ENCODE measurements around the gene SYTL1. TPM values are rescaled to one million over a fixed set of nuclear protein-coding genes. Genes with fewer than 3 reads are reported as not detected.

Gene SYTL1
- polyA plus RNA-seq, 1 of the 3 experiments (the other 2 are of a cell fraction) = 3.0 TPM

GRCh38 chr1:27361044-27361402 is 19.2 kb downstream of the SYTL1 start:
- H3K4me3 ChIP-seq (ENCODE audit: low read depth in 2 of 2, low read length in 1 of 2) = no peak overlapping the region
- no peak overlapping the region for H3K9ac ChIP-seq
- TF ChIP-seq SMC3 (IDR thresholded peaks at IDR 0.05; ENCODE audit: low read depth, low read length) = no peak
- TF ChIP-seq CTCF (IDR thresholded peaks at IDR 0.05) = no peak
- TF ChIP-seq EZH2phosphoT487 (IDR thresholded peaks at IDR 0.05; ENCODE audit: borderline replicate concordance, low read depth) = no peak
- no peak for TF ChIP-seq NRF1 (IDR thresholded peaks at IDR 0.05; ENCODE audit: low read depth, low read length)
- TF ChIP-seq MAX (IDR thresholded peaks at IDR 0.05; ENCODE audit: low read depth) = no peak
- no peaks in the 10 kb centered on the region for H3K27me3 ChIP-seq (ENCODE audit: insufficient read depth)
- no peaks in the 10 kb centered on the region for H3K9me3 ChIP-seq
- no peak overlapping the region for H2AFZ ChIP-seq (ENCODE audit: low read depth)
- ChIA-PET POLR2A (no interaction called here), CTCF (interaction anchor here (2.0 to 2.5 kb wide), 3 partner anchors 28 to 64 kb away, joined by 5 to 10 read pairs (median 9); partner anchors contain the start of gene GPR3)
- no peaks in the 10 kb centered on the region for H3K9me2 ChIP-seq
- no peak for DNase-seq
- peaks cover under 1 to 29% of the 10 kb centered on the region in 2 experiments for H3K36me3 ChIP-seq (replicated peaks in 1 of 2; ENCODE audit: control insufficient read depth in 1 of 2, insufficient read depth in 2 of 2, low read length in 1 of 2)
- no peak overlapping the region for H3K27ac ChIP-seq (ENCODE audit: low read depth in 2 of 2, low read length in 1 of 2)
- H3K4me2 ChIP-seq = no peak overlapping the region
- H4K20me1 ChIP-seq (ENCODE audit: insufficient read depth) = no peaks in the 10 kb centered on the region
- 97% methylated on average over 21 of the region's 21 CpGs for WGBS (ENCODE audit: low lambda C conversion rate)
- H3F3A ChIP-seq (replicated peaks; ENCODE audit: insufficient read depth) = no peaks in the 10 kb centered on the region
- peaks cover 0 to 14% of the 10 kb centered on the region in 2 experiments; a peak in 1 of 4 replicates for H3K4me1 ChIP-seq (ENCODE audit: control insufficient read depth in 1 of 2, insufficient read depth in 2 of 2, low read depth in 1 of 2, low read length in 1 of 2)
- peaks cover 9% of the 10 kb centered on the region; the same call in 1 of the 2 replicates for H3K79me2 ChIP-seq (ENCODE audit: insufficient read depth)

GRCh38 chr1:27361553-27361952 is 19.7 kb downstream of the SYTL1 start:
- H3K79me2 ChIP-seq (ENCODE audit: insufficient read depth) = peaks cover 9% of the 10 kb centered on the region; the same call in 1 of the 2 replicates
- CTCF ChIA-PET = interaction anchor here (1.0 to 2.5 kb wide), 8 partner anchors 8 to 245 kb away, joined by 3 to 10 read pairs (median 6); partner anchors contain the start of gene GPR3
- no peaks in the 10 kb centered on the region for H3K27me3 ChIP-seq (ENCODE audit: insufficient read depth)

More at GRCh38 chr1:27361553-27361952, 19.7 kb downstream of the SYTL1 start:
- H3K4me3 ChIP-seq (ENCODE audit: low read depth in 2 of 2, low read length in 1 of 2) = no peak overlapping the region
- H4K20me1 ChIP-seq (ENCODE audit: insufficient read depth) = no peaks in the 10 kb centered on the region
- no peaks in the 10 kb centered on the region for H3K9me2 ChIP-seq
- peaks cover 0 to 14% of the 10 kb centered on the region in 2 experiments; a peak in 1 of 4 replicates for H3K4me1 ChIP-seq (ENCODE audit: control insufficient read depth in 1 of 2, insufficient read depth in 2 of 2, low read depth in 1 of 2, low read length in 1 of 2)
- TF ChIP-seq TEAD4 (IDR thresholded peaks at IDR 0.05; ENCODE audit: borderline replicate concordance, insufficient read depth) (no peak), GATA2 (CRISPR knock-in tag; IDR thresholded peaks at IDR 0.05) (no peak), POLR2AphosphoS5 (IDR thresholded peaks at IDR 0.05; ENCODE audit: low read depth, low read length) (no peak), ZBTB33 (IDR thresholded peaks at IDR 0.05; ENCODE audit: borderline replicate concordance, low read depth) (no peak), JUND (IDR thresholded peaks at IDR 0.05) (no peak), RFX5 (IDR thresholded peaks at IDR 0.05; ENCODE audit: low read length) (no peak), TAF1 (IDR thresholded peaks at IDR 0.05; ENCODE audit: borderline replicate concordance, low read depth, low read length) (no peak)
- H3K4me2 ChIP-seq = no peak overlapping the region
- no peak overlapping the region for H3K27ac ChIP-seq (ENCODE audit: low read depth in 2 of 2, low read length in 1 of 2)
- no peaks in the 10 kb centered on the region for H3K9me3 ChIP-seq
- no peaks in the 10 kb centered on the region for H3F3A ChIP-seq (replicated peaks; ENCODE audit: insufficient read depth)
- DNase-seq = no peak
- H2AFZ ChIP-seq (ENCODE audit: low read depth) = no peak overlapping the region
- WGBS (ENCODE audit: low lambda C conversion rate) = 80% methylated on average over 2 of the region's 8 CpGs
- POLR2A ChIA-PET = no interaction called here
- peaks cover 0 to 27% of the 10 kb centered on the region in 2 experiments for H3K36me3 ChIP-seq (replicated peaks in 1 of 2; ENCODE audit: control insufficient read depth in 1 of 2, insufficient read depth in 2 of 2, low read length in 1 of 2)
- H3K9ac ChIP-seq = no peak overlapping the region
